22Rv1 (cell line): ENCODE measurements around the gene CCDC6.

Source experiments
- ZFX ChIP-seq: fragments of 450-650 bp; IDR thresholded peaks from 2 replicates; pipeline ENCODE4 v1.6.1; 2017; ENCODE audit warnings: antibody characterized with exemption, borderline replicate concordance
- TF ChIP-seq, protein P1 (sequence below): fragments of 450-650 bp; IDR thresholded peaks from 2 replicates; pipeline ENCODE4 v1.5.1; 2017; ENCODE audit warnings: mild to moderate bottlenecking

DNA sequence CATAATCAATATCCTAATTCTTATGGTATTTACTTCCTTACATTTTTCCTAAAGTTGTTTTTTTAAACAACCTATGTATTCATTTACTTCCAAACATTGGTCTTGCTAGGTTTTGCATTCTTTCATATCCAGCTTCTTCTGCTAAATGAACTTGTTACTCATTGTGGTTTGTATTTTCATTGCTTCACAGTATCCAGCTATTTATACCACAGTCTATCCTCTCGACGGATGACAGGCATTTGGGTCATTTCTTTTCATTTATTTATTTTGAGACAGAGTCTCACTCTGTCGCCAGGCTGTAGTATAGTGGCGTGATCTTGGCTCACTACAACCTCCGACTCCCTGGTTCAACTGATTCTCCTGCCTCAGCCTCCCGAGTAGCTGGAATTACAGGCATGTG, 66.8 kb downstream of the CCDC6 start:
- TF ChIP-seq, protein P1, sequence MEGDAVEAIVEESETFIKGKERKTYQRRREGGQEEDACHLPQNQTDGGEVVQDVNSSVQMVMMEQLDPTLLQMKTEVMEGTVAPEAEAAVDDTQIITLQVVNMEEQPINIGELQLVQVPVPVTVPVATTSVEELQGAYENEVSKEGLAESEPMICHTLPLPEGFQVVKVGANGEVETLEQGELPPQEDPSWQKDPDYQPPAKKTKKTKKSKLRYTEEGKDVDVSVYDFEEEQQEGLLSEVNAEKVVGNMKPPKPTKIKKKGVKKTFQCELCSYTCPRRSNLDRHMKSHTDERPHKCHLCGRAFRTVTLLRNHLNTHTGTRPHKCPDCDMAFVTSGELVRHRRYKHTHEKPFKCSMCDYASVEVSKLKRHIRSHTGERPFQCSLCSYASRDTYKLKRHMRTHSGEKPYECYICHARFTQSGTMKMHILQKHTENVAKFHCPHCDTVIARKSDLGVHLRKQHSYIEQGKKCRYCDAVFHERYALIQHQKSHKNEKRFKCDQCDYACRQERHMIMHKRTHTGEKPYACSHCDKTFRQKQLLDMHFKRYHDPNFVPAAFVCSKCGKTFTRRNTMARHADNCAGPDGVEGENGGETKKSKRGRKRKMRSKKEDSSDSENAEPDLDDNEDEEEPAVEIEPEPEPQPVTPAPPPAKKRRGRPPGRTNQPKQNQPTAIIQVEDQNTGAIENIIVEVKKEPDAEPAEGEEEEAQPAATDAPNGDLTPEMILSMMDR: no peak
- TF ChIP-seq ZFX: no peak
